ENCODE results near the gene CNIH3.

- peak; percentile 43 for TF ChIP-seq CTCF (IDR thresholded peaks at IDR 0.05)
- TF ChIP-seq EZH2phosphoT487 (IDR thresholded peaks at IDR 0.05), result no peak
- no peak for TF ChIP-seq EZH2 (IDR thresholded peaks at IDR 0.05)
Measured at GRCh38 chr1:224641030-224641429, 24.9 kb downstream of the CNIH3 start.
